ENCODE measurements around the gene CCDC170.

CCDC170 gene

GRCh38 chr6:151546941-151547659 lies 53.3 kb downstream of the CCDC170 start:
- no peak for DNase-seq

DNA sequence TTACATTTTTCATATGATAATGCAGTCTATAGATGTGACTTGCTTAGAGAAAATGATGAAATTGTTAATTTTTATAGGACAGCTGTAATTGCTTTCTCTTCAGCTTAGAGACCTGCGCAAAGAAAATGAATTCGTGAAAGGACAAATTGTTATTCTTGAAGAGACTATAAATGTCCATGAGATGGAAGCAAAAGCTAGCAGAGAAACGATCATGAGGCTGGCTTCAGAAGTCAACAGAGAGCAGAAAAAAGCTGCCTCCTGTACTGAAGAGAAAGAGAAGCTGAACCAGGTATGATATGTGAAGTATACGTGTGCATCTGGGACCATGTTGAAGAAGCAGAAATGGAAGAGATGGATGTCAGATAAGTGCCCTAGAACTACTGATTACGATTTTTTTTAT lies 54.4 kb downstream of the CCDC170 start:
- no peak for DNase-seq

- DNase-seq = no peak
Observed at GRCh38 chr6:151549790-151550189, 56.0 kb downstream of the CCDC170 start.

- no peak for DNase-seq
Observed at GRCh38 chr6:151550618-151551017, 56.8 kb downstream of the CCDC170 start.

- DNase-seq = no peak
Observed at GRCh38 chr6:151551223-151551857, 57.5 kb downstream of the CCDC170 start.

DNA sequence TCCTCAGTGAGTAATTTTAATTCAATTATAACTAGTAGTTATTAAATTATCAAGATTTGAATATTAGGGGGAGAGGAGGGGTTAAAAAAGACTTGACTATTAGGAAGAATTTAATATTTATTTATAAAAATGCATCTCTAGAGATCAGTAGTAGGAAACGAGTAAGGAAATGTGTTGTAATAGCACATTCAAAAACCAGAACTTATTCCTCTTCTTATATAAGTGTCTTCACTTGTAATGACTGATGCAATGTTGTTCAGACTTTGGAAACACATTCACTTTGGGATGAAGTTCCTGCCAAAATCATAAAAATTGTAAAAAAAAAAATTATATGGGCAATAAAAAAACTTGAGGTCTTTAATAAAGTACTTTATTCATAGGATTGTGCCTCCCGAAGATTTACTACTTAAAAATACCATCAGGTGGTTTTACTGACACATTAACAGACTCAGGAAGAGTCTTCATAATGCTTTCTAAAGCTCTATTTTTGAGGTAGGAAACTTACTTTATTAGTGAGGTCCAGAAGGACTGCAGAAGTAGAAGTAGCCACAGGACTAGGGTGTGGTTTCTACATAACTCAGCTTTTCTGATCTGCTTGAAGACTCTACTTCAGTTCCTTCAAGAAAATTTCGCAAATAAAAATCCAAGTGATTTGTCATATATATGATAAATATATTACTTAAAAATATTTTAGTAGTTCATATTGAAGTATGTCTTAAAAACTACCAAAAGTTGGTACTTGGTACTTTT lies 59.8 kb downstream of the CCDC170 start:
- peak; percentile 54 to 61 for DNase-seq

DNA sequence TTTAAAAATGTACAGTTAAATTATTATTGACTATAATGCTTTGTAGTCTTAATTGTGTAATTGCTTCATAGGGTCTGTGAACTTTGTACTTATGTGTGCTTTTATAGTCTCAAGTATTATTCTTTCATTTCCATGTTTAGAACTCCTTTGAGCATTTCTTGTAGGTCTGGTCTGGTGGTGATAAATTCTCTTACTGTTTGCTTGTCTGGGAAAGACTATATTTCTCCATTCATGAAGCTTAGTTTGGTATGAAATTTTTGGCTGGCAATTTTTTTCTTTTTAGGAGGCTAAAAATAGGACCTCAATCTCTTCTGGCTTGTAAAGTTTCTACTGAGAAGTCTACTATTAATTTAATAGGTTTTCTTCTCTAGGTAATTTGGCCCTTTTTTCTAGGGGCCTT lies 67.4 kb downstream of the CCDC170 start:
- no peak for DNase-seq

DNA sequence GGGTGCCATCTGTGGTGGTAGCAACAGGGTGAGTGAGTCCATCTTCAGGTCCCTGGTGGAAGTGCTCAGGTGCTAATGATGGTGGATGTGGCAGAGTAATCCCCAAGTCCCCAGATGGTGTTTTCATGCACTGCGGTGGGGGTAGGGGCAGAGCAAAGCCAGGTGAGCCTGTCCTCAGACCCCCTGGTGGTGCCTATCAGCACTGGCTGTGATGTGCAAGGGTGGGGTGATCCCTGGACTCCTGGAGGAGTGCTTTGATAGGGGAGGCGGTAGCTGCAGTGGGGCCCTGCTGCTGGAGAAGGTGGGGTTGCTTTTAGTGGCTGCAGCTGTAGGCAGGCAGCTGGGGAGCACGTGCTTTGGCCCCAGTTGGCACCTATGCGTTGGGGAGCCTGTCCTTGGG lies 70.8 kb downstream of the CCDC170 start:
- DNase-seq = no peak

DNA sequence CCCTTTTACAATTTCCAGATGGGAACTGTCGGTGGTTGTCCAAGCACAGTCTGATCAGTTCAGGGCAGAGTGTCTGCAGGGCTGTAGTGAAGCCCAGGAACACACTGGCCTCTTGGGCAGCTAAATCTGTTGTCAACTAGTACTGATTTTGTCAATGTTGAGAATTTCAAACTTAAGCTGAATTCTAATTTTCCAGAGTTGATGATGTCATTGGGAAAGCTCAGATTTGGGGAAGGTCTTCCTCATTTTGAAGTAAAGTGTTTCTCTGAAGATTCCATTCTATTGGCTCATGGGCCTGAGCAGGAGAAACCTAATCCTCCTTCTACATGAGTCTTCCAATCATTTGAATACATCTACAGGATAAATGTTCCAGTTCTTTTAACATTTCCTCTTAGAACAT lies 72.1 kb downstream of the CCDC170 start:
- DNase-seq = no peak

- no peak for DNase-seq
Observed at GRCh38 chr6:151566557-151566956, 72.7 kb downstream of the CCDC170 start.

DNA sequence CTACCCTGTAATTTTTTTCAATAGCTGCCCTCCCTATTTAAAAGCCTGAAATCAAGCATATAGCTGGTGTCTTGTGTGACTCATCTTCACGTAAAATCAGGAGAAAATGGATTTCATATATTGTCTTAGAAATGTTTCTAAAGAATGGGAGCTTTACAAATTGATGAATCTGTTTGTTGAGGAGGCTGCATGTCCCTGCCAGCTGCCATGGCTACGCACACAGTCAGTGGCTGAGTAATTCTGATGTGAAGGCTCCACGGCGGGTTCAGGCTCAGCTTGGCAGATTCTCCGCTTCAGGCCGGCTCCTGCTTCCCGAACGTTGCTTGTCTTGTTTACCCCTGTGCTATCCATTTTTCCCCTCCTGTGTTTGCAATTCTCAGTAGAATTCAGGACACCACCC lies 82.8 kb downstream of the CCDC170 start:
- no peak for DNase-seq

GRCh38 chr6:151577257-151577656 lies 83.4 kb downstream of the CCDC170 start:
- peak in 1 of 2 donors; percentile 45 for DNase-seq

- DNase-seq = no peak
Observed at GRCh38 chr6:151585741-151586140, 91.9 kb downstream of the CCDC170 start.

GRCh38 chr6:151589667-151590066 lies 95.8 kb downstream of the CCDC170 start:
- DNase-seq = no peak

- DNase-seq = no peak
Observed at GRCh38 chr6:151590742-151591141, 96.9 kb downstream of the CCDC170 start.

GRCh38 chr6:151592449-151593159 lies 98.8 kb downstream of the CCDC170 start:
- no peak for DNase-seq

GRCh38 chr6:151609146-151609902 lies 115.5 kb downstream of the CCDC170 start:
- no peak for DNase-seq

DNA sequence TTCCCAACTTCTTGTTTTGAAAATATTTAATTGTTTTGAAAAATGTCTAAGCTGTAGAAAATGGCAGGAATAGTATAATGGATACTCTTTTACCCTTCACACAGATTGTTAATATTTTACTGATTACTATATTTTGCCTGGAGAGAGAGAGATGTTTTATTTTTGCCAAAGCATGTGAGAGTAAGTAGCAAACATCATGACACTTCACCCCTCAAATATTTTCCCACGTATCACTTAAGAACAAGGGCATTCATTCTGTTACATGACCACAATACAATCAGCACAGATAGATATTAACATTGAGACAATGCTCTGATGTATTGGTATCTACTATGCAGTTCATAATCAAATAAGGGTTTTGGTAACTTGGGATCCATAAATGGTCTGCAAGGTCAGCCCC lies 116.5 kb downstream of the CCDC170 start:
- DNase-seq = no peak

DNA sequence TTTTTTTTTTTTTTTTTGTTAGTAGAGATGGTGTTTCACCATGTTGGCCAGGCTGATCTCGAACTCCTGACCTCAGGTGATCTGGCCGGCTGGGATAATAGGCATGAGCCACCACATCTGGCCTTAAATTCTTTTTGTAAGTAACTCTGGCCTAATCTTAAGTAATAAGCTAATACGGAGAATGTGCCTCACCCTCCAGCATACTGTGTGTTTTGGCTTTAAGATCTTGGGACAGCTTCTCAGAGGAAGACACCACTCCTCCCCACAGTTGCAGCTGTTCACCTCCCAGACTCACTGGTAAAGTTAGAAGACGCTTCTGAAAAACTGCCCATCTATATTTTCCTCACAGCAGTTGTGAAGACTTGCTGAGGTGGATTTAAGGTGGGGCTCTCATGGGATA lies 120.8 kb downstream of the CCDC170 start:
- no peak for DNase-seq

DNA sequence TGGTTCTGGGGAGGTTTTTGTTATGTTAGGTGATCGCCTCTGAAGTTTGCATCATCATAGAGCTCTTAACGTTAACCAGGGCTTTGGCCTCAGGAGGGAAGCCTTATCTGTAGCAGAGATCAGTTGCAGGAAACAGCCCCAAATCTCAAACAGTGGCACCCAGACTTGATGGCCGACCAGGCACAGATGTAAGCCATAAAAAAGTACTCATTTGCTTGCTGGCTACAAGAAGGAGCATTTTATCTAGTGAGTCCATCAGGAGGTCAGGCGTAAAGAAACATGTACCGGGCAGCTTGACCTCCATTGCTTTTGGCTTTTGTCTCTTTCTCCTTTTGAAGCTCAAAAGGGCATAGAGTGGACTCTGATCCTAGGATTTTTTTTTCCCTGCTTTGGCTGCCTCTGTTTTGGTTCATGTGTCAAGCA lies 122.3 kb downstream of the CCDC170 start:
- no peak for DNase-seq

DNA sequence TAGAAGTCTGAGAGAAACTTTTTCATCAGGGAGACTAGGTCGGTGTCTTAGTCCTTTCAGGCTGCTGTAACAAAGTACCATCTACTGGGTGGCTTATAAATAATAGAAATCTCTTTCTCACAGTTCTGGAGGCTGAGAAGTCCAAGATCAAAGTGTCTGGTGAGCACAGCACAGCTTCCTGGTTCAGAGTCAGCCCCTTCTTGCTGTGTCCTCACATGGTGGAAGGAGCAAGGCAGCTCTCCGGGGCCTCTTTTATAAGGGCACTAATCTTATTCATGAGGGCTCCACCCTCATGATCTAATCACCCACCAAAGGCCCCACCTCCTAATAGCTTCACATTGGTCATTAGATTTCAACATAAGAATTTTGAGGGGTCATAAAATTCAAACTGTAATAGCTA lies 122.8 kb downstream of the CCDC170 start:
- DNase-seq = no peak

GRCh38 chr6:151617539-151617938 lies 123.7 kb downstream of the CCDC170 start:
- no peak for DNase-seq

DNA sequence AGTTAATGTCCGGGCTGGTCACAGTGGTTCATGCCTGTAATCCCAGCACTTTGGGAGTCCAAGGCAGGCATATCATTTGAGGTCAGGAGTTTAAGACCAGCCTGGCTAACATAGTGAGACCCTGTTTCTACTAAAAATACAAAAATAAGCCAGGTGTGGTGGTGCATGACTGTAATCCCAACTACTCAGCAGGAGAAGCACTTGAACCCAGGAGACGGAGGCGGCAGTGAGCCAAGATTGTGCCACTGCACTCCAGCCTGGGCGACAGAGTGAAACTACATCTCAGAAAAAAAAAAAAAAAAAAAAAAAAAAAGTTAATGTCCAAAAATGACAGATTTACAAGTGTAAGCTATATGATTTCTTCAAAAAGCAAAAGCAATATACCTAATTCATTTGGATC lies 124.9 kb downstream of the CCDC170 start:
- DNase-seq = no peak

Data from inflammatory macrophage treated with lipopolysaccharide for 1 hour (primary cell).